NK-92 treated with Interleukin-12 subunit alpha and Interleukin-12 subunit beta, amount 100 ng/mL, for 24 hours (cell line): ENCODE data around the gene SPATS2L.
"Not testable (repeated sequence)": the region's sequence is repeated elsewhere in the genome, so short reads cannot be mapped to it uniquely, and the experiment has no call there.

Source experiments
- DNase-seq: peaks from one replicate; lab custom pipeline; 2025; lab: John Stamatoyannopoulos, UW

Gene SPATS2L

GRCh38 chr2:200320991-200321390, 14.5 kb downstream of the SPATS2L start:
- no peak for DNase-seq

GRCh38 chr2:200321780-200322534, 15.5 kb downstream of the SPATS2L start:
- no peak for DNase-seq

GRCh38 chr2:200322607-200323006, 16.1 kb downstream of the SPATS2L start:
- no peak for DNase-seq

- no peak for DNase-seq
Observed at GRCh38 chr2:200324362-200324761, 17.9 kb downstream of the SPATS2L start.

- DNase-seq = no peak
Observed at GRCh38 chr2:200329384-200329783, 22.9 kb downstream of the SPATS2L start.

- DNase-seq = no peak
Observed at GRCh38 chr2:200329798-200330197, 23.3 kb downstream of the SPATS2L start.

- DNase-seq = no peak
Observed at GRCh38 chr2:200330351-200331060, 24.0 kb downstream of the SPATS2L start.

- no peak for DNase-seq
Observed at GRCh38 chr2:200331061-200331400, 24.5 kb downstream of the SPATS2L start.

- no peak for DNase-seq
Observed at GRCh38 chr2:200335657-200336056, 29.2 kb downstream of the SPATS2L start.

- DNase-seq = no peak
Observed at GRCh38 chr2:200336980-200337615, 30.6 kb downstream of the SPATS2L start.

- no peak for DNase-seq
Observed at GRCh38 chr2:200337621-200338020, 31.1 kb downstream of the SPATS2L start.

GRCh38 chr2:200338692-200339091, 32.2 kb downstream of the SPATS2L start:
- DNase-seq = no peak

GRCh38 chr2:200340508-200341224, 34.2 kb downstream of the SPATS2L start:
- no peak for DNase-seq

GRCh38 chr2:200341376-200341775, 34.9 kb downstream of the SPATS2L start:
- DNase-seq = no peak

GRCh38 chr2:200342235-200342634, 35.7 kb downstream of the SPATS2L start:
- no peak for DNase-seq

GRCh38 chr2:200342654-200343053, 36.2 kb downstream of the SPATS2L start:
- no peak for DNase-seq

- DNase-seq = not testable (repeated sequence)
Observed at GRCh38 chr2:200344202-200344601, 37.7 kb downstream of the SPATS2L start.

GRCh38 chr2:200345975-200346374, 39.5 kb downstream of the SPATS2L start:
- DNase-seq = no peak

GRCh38 chr2:200347301-200347700, 40.8 kb downstream of the SPATS2L start:
- DNase-seq = no peak

- no peak for DNase-seq
Observed at GRCh38 chr2:200348897-200349563, 42.5 kb downstream of the SPATS2L start.

GRCh38 chr2:200349868-200350267, 43.4 kb downstream of the SPATS2L start:
- no peak for DNase-seq

GRCh38 chr2:200350850-200351285, 44.4 kb downstream of the SPATS2L start:
- no peak for DNase-seq
